Hepatocyte (in vitro differentiated cells): ENCODE data around the gene WWTR1. TPM values are rescaled to one million over a fixed set of nuclear protein-coding genes. Genes with fewer than 3 reads are reported as not detected.

ENCODE experiments used
- DNase-seq: peaks from one replicate; pipeline ENCODE4 v3.0.0-alpha.2; 2016; ENCODE audit warnings: low spot score
- H2AFZ ChIP-seq: fragments of 200-600 bp; sonication (generic); 2 replicates; pipeline ENCODE4 v1.6.0; 2016; ENCODE audit warnings: antibody characterized with exemption, mild to moderate bottlenecking
- H3K27ac ChIP-seq: fragments of 200-600 bp; sonication (generic); 2 replicates; pipeline ENCODE4 v1.5.1; 2016; ENCODE audit warnings: mild to moderate bottlenecking
- H3K27me3 ChIP-seq: fragments of 200-600 bp; sonication (generic); 2 replicates; pipeline ENCODE4 v1.6.1; 2016
- H3K36me3 ChIP-seq: fragments of 200-600 bp; sonication (generic); replicated peaks from 2 replicates; pipeline ENCODE4 v1.5.1; 2016; ENCODE audit warnings: low read depth; ENCODE audit not compliant: insufficient read depth
- H3K4me1 ChIP-seq: fragments of 200-600 bp; sonication (generic); 2 replicates; pipeline ENCODE4 v1.5.1; 2016; ENCODE audit warnings: mild to moderate bottlenecking, moderate library complexity; ENCODE audit not compliant: insufficient read depth
- H3K4me2 ChIP-seq: fragments of 200-600 bp; sonication (generic); 2 replicates; pipeline ENCODE4 v1.6.0; 2016
- H3K4me3 ChIP-seq: fragments of 200-600 bp; sonication (generic); 2 replicates; pipeline ENCODE4 v1.5.1; 2016; ENCODE audit warnings: mild to moderate bottlenecking
- H3K79me2 ChIP-seq: fragments of 200-600 bp; sonication (generic); 2 replicates; pipeline ENCODE4 v1.6.0; 2017; ENCODE audit warnings: mild to moderate bottlenecking
- H3K9me2 ChIP-seq: fragments of 200-600 bp; sonication (generic); replicated peaks from 2 replicates; pipeline ENCODE4 v1.6.0; 2017; ENCODE audit warnings: mild to moderate bottlenecking; ENCODE audit not compliant: insufficient read depth
- H3K9me3 ChIP-seq: fragments of 200-600 bp; sonication (generic); 2 replicates; pipeline ENCODE4 v1.5.1; 2016; ENCODE audit warnings: low read depth, mild to moderate bottlenecking
- H4K20me1 ChIP-seq: fragments of 200-600 bp; sonication (generic); 2 replicates; pipeline ENCODE4 v1.6.0; 2016; ENCODE audit warnings: mild to moderate bottlenecking; ENCODE audit not compliant: insufficient read depth, poor library complexity, severe bottlenecking
- CTCF ChIP-seq: fragments of 200-600 bp; sonication (generic); IDR thresholded peaks from 2 replicates; pipeline ENCODE4 v1.5.1; 2016; ENCODE audit warnings: antibody characterized with exemption, mild to moderate bottlenecking; ENCODE audit not compliant: poor library complexity
- EZH2 ChIP-seq: fragments of 200-600 bp; sonication (generic); IDR thresholded peaks from 2 replicates; pipeline ENCODE4 v1.6.1; 2016; ENCODE audit warnings: antibody characterized with exemption, mild to moderate bottlenecking, borderline replicate concordance
- EZH2phosphoT487 ChIP-seq: fragments of 200-600 bp; sonication (generic); IDR thresholded peaks from one replicate; pipeline ENCODE4 v1.6.1; 2018; ENCODE audit warnings: antibody characterized with exemption, mild to moderate bottlenecking, low read depth, moderate library complexity; ENCODE audit not compliant: unreplicated experiment, severe bottlenecking
- WGBS: methylation state at CpG from one replicate; pipeline ENCODE4 v1.1.6; 2016; ENCODE audit warnings: low lambda C conversion rate; ENCODE audit errors: missing lambda C conversion rate; 5-methylcytosine and 5-hydroxymethylcytosine counted together
- polyA plus RNA-seq: library from polyadenylated mRNA; unstranded; fragments of >200 nt; fragmentation: Nextera tagmentation; extraction: Ambion mirVana; gene quantifications from 2 replicates; pipeline ENCODE4 v1.2.1, GENCODE V29; 2016
- total RNA-seq: library from RNA; depleted of rRNA; stranded (reverse); fragments of >200 nt; gene quantifications from 2 replicates; pipeline ENCODE4 v1.2.3, GENCODE V29; 2014

WWTR1 gene
- total and polyA plus RNA-seq, 2 experiments from 2014 or later: 40.5 to 54.7 TPM

DNA sequence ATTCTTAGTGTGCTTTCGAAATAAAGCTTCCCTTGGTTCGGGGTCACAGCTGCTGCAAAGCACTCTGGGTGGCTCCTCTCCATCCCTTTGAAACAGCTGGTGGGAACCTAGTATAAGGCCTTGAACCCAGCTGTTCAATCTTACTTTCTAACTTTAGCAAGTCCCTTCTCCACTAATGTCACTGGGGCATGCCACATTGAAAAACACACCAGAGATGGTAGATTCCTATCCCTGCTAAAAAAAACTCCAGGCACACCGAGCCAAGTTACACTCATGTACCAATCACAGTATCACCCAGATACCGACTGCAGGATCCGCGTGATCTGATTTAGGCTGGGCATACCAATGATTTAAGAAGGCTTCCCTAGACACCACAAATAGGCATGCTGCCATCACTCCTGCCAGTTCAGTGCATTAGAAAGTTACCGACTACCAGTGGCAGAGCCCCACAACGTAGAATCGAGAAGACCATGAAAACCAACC lies 65.0 kb downstream of the WWTR1 start:
- Histone ChIP-seq H3K4me1 (no peaks in the 10 kb centered on the region), H3K4me3 (no peak overlapping the region), H3K36me3 (no peaks in the 10 kb centered on the region), H3K79me2 (peaks cover 57% of the 10 kb centered on the region), H3K27me3 (no peaks in the 10 kb centered on the region), H3K9me2 (no peaks in the 10 kb centered on the region), H3K4me2 (no peak overlapping the region), H4K20me1 (peaks cover 10% of the 10 kb centered on the region), H2AFZ (no peak overlapping the region), H3K9me3 (no peaks in the 10 kb centered on the region), H3K27ac (no peak overlapping the region)
- TF ChIP-seq EZH2 (no peak), EZH2phosphoT487 (no peak), CTCF (no peak)
- no peak for DNase-seq
- WGBS: 94% methylated on average over 9 of the region's 9 CpGs

DNA sequence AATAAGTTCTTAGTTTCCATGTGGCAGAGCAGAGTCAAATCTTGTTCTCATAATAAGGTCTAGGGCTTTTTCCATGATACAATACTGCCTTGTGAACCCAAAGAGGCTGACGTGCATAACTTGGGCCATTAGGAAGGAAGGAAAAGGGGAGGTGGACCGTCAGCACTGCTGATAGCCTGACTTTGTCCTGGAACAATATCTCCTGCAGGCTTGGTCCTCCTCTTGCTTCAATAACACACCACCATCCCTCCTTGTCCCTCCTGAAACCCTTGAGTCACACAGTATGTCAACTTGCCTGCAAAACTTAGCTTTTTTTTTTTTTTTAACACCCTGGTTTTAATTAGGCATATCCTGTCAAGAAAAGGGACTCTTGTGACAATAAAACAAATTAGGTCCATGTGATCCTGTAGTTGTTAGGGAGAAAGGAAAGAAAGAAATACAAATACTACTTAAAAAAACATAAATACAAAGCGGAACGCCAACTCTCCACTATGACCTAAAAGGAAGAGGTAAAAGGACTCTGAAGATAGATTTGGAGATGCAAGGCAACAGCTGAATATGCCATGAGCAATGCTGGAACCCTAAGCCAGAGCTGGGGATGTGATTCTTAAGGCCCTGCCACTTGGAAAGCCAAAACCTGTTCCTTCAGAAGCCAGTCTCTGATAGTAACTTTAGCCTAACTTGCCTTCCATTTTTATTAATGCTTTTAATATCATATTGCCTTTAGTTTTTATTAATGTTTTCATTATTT lies 67.0 kb downstream of the WWTR1 start:
- H3K9me2 ChIP-seq: no peaks in the 10 kb centered on the region
- no peak overlapping the region for H2AFZ ChIP-seq
- TF ChIP-seq EZH2 (no peak), CTCF (no peak), EZH2phosphoT487 (no peak)
- no peaks in the 10 kb centered on the region for H3K9me3 ChIP-seq
- H4K20me1 ChIP-seq: peaks cover 10% of the 10 kb centered on the region
- no peaks in the 10 kb centered on the region for H3K27me3 ChIP-seq
- H3K36me3 ChIP-seq: no peaks in the 10 kb centered on the region
- peaks cover 60% of the 10 kb centered on the region for H3K79me2 ChIP-seq
- no peak overlapping the region for H3K4me3 ChIP-seq
- H3K27ac ChIP-seq: no peak overlapping the region
- H3K4me2 ChIP-seq: no peak overlapping the region
- H3K4me1 ChIP-seq: no peaks in the 10 kb centered on the region
- DNase-seq: no peak
- 96% methylated on average over 4 of the region's 4 CpGs for WGBS

GRCh38 chr3:149589332-149589731 lies 68.5 kb downstream of the WWTR1 start:
- H3K36me3 ChIP-seq: no peaks in the 10 kb centered on the region
- peaks cover 10% of the 10 kb centered on the region for H4K20me1 ChIP-seq
- H3K27ac ChIP-seq: no peak overlapping the region
- TF ChIP-seq CTCF: no peak
- no peak for TF ChIP-seq EZH2phosphoT487
- TF ChIP-seq EZH2: no peak
- H3K79me2 ChIP-seq: peaks cover 67% of the 10 kb centered on the region
- no peaks in the 10 kb centered on the region for H3K4me1 ChIP-seq
- H2AFZ ChIP-seq: no peak overlapping the region
- no peak overlapping the region for H3K4me3 ChIP-seq
- H3K4me2 ChIP-seq: no peak overlapping the region
- DNase-seq: no peak
- H3K9me3 ChIP-seq: no peaks in the 10 kb centered on the region
- no peaks in the 10 kb centered on the region for H3K9me2 ChIP-seq
- 68% methylated on average over 4 of the region's 4 CpGs for WGBS
- H3K27me3 ChIP-seq: no peaks in the 10 kb centered on the region
